Hematopoietic multipotent progenitor cell treated with erythropoietin and hydrocortisone succinate and interleukin-3 and kit ligand, for 17 days (in vitro differentiated cells): ENCODE results near the gene RAB8B.
"Not testable (repeated sequence)": the region's sequence is repeated elsewhere in the genome, so short reads cannot be mapped to it uniquely, and the experiment has no call there.

ENCODE experiments used
- DNase-seq: peaks from one replicate; pipeline ENCODE4 v3.0.0-alpha.2; 2015; ENCODE audit warnings: low spot score

Gene RAB8B

GRCh38 chr15:63237086-63237485 is 47.7 kb downstream of the RAB8B start:
- DNase-seq = not testable (repeated sequence)

GRCh38 chr15:63238171-63238570 is 48.8 kb downstream of the RAB8B start:
- DNase-seq = no peak

GRCh38 chr15:63238796-63239195 is 49.4 kb downstream of the RAB8B start:
- no peak for DNase-seq

- DNase-seq = no peak
These were observed 50.7 kb downstream of the RAB8B start for GRCh38 chr15:63240109-63240508.

- DNase-seq = no peak
These were observed 51.9 kb downstream of the RAB8B start for GRCh38 chr15:63241316-63241715.

GRCh38 chr15:63243101-63243500 is 53.7 kb downstream of the RAB8B start:
- no peak for DNase-seq

GRCh38 chr15:63243776-63244175 is 54.4 kb downstream of the RAB8B start:
- DNase-seq = no peak

GRCh38 chr15:63244399-63244798 is 55.0 kb downstream of the RAB8B start:
- no peak for DNase-seq

GRCh38 chr15:63244976-63245645 is 55.7 kb downstream of the RAB8B start:
- no peak for DNase-seq

GRCh38 chr15:63246691-63247469 is 57.5 kb downstream of the RAB8B start:
- DNase-seq = no peak

- DNase-seq = no peak
These were observed 61.0 kb downstream of the RAB8B start for GRCh38 chr15:63250312-63250965.

- DNase-seq = no peak
These were observed 62.3 kb downstream of the RAB8B start for GRCh38 chr15:63251701-63252100.

- DNase-seq = peak; percentile 35
These were observed 62.9 kb downstream of the RAB8B start for GRCh38 chr15:63252292-63252691.

GRCh38 chr15:63254991-63255390 is 65.6 kb downstream of the RAB8B start:
- DNase-seq = no peak

- no peak for DNase-seq
These were observed 66.1 kb downstream of the RAB8B start for GRCh38 chr15:63255489-63255990.

GRCh38 chr15:63256433-63257274 is 67.2 kb downstream of the RAB8B start:
- DNase-seq = no peak

- DNase-seq = no peak
These were observed 69.3 kb downstream of the RAB8B start for GRCh38 chr15:63258658-63259057.

- no peak for DNase-seq
These were observed 71.4 kb downstream of the RAB8B start for GRCh38 chr15:63260791-63261190.

- DNase-seq = no peak
These were observed 71.9 kb downstream of the RAB8B start for GRCh38 chr15:63261311-63261710.

GRCh38 chr15:63263519-63263918 is 74.1 kb downstream of the RAB8B start:
- DNase-seq = no peak

GRCh38 chr15:63264688-63265293 is 75.4 kb downstream of the RAB8B start:
- no peak for DNase-seq

GRCh38 chr15:63274427-63274826 is 85.0 kb downstream of the RAB8B start:
- DNase-seq = no peak
